ENCODE results near the gene GTSE1. TPM values are rescaled to one million over a fixed set of nuclear protein-coding genes. Genes with fewer than 3 reads are reported as not detected.
"Not testable (repeated sequence)": the region's sequence is repeated elsewhere in the genome, so short reads cannot be mapped to it uniquely, and the experiment has no call there.

The GTSE1 gene
- polyA plus RNA-seq, 2 of the 4 experiments (the other 2 are of a cell fraction): 11.5 to 25.7 TPM

DNA sequence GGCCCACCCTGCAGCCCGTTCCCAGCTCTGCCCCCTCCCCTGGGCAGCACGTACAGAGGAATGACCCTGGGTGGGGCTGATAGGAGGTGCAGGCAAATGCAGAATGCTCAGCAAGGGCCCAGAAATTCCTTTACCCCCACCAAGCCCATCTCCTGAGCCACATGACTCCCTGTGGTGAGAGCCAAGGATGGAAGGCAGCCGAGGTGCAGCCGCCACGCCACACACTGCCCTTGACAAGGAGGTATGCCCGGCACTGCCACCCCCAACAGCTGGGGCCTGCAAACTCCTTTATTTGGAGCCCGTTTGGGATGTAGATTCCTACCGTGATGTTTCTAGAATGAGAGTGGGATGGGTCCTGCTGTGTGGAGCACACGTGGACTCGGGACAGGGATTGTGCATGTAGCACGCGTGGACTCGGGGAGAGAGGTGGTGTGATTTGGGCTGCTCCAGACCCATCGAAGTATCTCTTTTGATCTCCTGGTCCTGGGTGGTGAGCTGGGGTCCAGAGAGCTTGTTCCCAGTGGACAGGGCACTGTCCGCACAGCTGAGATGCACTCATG is 12.9 kb downstream of the GTSE1 start:
- ChIA-PET POLR2A (interaction anchor here (0.6 kb wide), 1 partner anchor 238 kb away, joined by 4 read pairs; no protein-coding TSS in a partner anchor), CTCF (interaction anchor here (2.0 to 20.1 kb wide), 2 partner anchors 189 to 315 kb away, joined by 8 to 272 read pairs; no protein-coding TSS in a partner anchor)
- WGBS (ENCODE audit: missing lambda C conversion rate): 95% methylated on average over 14 of the region's 15 CpGs
- FAIRE-seq (no peak), DNase-seq (ENCODE audit: low read depth in 1 of 2, low spot score in 1 of 2) (no peak), ATAC-seq (no peak)
- H3K27ac ChIP-seq: no peak overlapping the region
- no peaks in the 10 kb centered on the region for H3K9me3 ChIP-seq
- TF ChIP-seq EHMT2 (IDR thresholded peaks at IDR 0.05; ENCODE audit: low read depth) (no peak), ESRRA (IDR thresholded peaks at IDR 0.05; ENCODE audit: borderline replicate concordance, low read length) (no peak), FOSL2 (IDR thresholded peaks at IDR 0.05) (no peak), FOSL2 (CRISPR knock-in tag; IDR thresholded peaks at IDR 0.05) (no peak)
- no peak overlapping the region for H3K4me2 ChIP-seq
- H3K4me1 ChIP-seq: no peaks in the 10 kb centered on the region
- H3K4me3 ChIP-seq: no peak overlapping the region

DNA sequence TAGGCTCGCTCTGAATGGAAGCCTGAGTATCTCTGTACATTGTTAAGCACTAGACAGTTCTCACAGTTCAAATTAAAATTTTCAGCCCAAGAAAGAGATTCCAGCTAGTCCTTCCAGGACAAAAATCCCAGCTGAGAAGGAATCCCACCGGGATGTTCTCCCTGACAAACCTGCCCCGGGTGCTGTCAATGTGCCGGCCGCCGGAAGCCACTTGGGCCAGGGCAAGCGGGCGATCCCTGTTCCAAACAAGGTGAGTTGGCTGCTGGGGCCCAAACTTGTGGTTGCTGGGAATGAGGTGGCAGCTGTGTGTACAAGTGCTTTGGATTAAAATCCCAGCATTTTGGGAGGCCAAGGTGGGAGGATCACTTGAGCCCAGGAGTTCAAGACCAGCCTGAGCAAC is 15.4 kb downstream of the GTSE1 start:
- POLR2A ChIA-PET: no interaction called here
- Histone ChIP-seq H3K4me3 (no peak overlapping the region), H3K4me2 (no peak overlapping the region), H3K4me1 (no peaks in the 10 kb centered on the region), H3K9me3 (no peaks in the 10 kb centered on the region), H3K27ac (no peak overlapping the region)
- CTCF ChIA-PET: interaction anchor here (1.0 to 20.1 kb wide), 4 partner anchors 29 to 318 kb away, joined by 3 to 272 read pairs (median 6); no protein-coding TSS in a partner anchor
- no peak for TF ChIP-seq USF2 (IDR thresholded peaks at IDR 0.05)
- TF ChIP-seq, protein P1, sequence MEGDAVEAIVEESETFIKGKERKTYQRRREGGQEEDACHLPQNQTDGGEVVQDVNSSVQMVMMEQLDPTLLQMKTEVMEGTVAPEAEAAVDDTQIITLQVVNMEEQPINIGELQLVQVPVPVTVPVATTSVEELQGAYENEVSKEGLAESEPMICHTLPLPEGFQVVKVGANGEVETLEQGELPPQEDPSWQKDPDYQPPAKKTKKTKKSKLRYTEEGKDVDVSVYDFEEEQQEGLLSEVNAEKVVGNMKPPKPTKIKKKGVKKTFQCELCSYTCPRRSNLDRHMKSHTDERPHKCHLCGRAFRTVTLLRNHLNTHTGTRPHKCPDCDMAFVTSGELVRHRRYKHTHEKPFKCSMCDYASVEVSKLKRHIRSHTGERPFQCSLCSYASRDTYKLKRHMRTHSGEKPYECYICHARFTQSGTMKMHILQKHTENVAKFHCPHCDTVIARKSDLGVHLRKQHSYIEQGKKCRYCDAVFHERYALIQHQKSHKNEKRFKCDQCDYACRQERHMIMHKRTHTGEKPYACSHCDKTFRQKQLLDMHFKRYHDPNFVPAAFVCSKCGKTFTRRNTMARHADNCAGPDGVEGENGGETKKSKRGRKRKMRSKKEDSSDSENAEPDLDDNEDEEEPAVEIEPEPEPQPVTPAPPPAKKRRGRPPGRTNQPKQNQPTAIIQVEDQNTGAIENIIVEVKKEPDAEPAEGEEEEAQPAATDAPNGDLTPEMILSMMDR (IDR thresholded peaks at IDR 0.05): no peak
- no peak for TF ChIP-seq HEYL (CRISPR knock-in tag; IDR thresholded peaks at IDR 0.05)
- TF ChIP-seq CHD2 (IDR thresholded peaks at IDR 0.05; ENCODE audit: low read length, partially characterized antibody): no peak
- no peak for TF ChIP-seq ESRRA (IDR thresholded peaks at IDR 0.05; ENCODE audit: borderline replicate concordance, low read length)
- no peak for TF ChIP-seq BHLHE40 (IDR thresholded peaks at IDR 0.05; ENCODE audit: low read depth, low read length)
- no peak for TF ChIP-seq RARB (CRISPR knock-in tag; IDR thresholded peaks at IDR 0.05)
- WGBS (ENCODE audit: missing lambda C conversion rate): 85% methylated on average over 8 of the region's 8 CpGs
- DNase-seq (ENCODE audit: low read depth in 1 of 2, low spot score in 1 of 2) (no peak), FAIRE-seq (no peak), ATAC-seq (no peak)

GRCh38 chr22:46312848-46313247 is 16.2 kb downstream of the GTSE1 start:
- H3K4me2 ChIP-seq; DNase-seq (ENCODE audit: low read depth in 1 of 2, low spot score in 1 of 2); H3K9me3 ChIP-seq; H3K27ac ChIP-seq; H3K4me3 ChIP-seq; ATAC-seq; FAIRE-seq; POLR2A ChIA-PET; H3K4me1 ChIP-seq: not testable (repeated sequence)
- CTCF ChIA-PET: interaction anchor here (0.6 to 20.1 kb wide), 12 partner anchors 10 to 319 kb away, joined by 3 to 272 read pairs (median 4); no protein-coding TSS in a partner anchor
- 88% methylated on average over 2 of the region's 2 CpGs for WGBS (ENCODE audit: missing lambda C conversion rate)

GRCh38 chr22:46315976-46316375 is 19.3 kb downstream of the GTSE1 start:
- no peaks in the 10 kb centered on the region for H3K4me1 ChIP-seq
- no peak overlapping the region for H3K4me2 ChIP-seq
- no peak overlapping the region for H3K27ac ChIP-seq
- FAIRE-seq (no peak), DNase-seq (ENCODE audit: low read depth in 1 of 2, low spot score in 1 of 2) (no peak), ATAC-seq (no peak)
- CTCF ChIA-PET: interaction anchor here (0.6 to 20.1 kb wide), 10 partner anchors 7 to 320 kb away, joined by 3 to 272 read pairs (median 6); no protein-coding TSS in a partner anchor
- no peak overlapping the region for H3K4me3 ChIP-seq
- WGBS (ENCODE audit: missing lambda C conversion rate): 91% methylated on average over 8 of the region's 12 CpGs
- POLR2A ChIA-PET: no interaction called here
- H3K9me3 ChIP-seq: no peaks in the 10 kb centered on the region
- TF ChIP-seq GATA3 (IDR thresholded peaks at IDR 0.05; ENCODE audit: borderline replicate concordance) (no peak), MAFK (IDR thresholded peaks at IDR 0.05; ENCODE audit: partially characterized antibody) (no peak), RARB (CRISPR knock-in tag; IDR thresholded peaks at IDR 0.05) (no peak), ZC3H11A (IDR thresholded peaks at IDR 0.05) (no peak), TFCP2L1 (CRISPR knock-in tag; IDR thresholded peaks at IDR 0.05) (no peak), HDAC2 (IDR thresholded peaks at IDR 0.05) (no peak), USF2 (IDR thresholded peaks at IDR 0.05) (no peak), EHF (CRISPR knock-in tag; IDR thresholded peaks at IDR 0.05) (no peak), PHF8 (IDR thresholded peaks at IDR 0.05; ENCODE audit: borderline replicate concordance, low read depth) (no peak)
- TF ChIP-seq, protein P2, sequence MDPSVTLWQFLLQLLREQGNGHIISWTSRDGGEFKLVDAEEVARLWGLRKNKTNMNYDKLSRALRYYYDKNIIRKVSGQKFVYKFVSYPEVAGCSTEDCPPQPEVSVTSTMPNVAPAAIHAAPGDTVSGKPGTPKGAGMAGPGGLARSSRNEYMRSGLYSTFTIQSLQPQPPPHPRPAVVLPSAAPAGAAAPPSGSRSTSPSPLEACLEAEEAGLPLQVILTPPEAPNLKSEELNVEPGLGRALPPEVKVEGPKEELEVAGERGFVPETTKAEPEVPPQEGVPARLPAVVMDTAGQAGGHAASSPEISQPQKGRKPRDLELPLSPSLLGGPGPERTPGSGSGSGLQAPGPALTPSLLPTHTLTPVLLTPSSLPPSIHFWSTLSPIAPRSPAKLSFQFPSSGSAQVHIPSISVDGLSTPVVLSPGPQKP (IDR thresholded peaks at IDR 0.05; ENCODE audit: low read depth, low read length): no peak
- TF ChIP-seq, protein P3, sequence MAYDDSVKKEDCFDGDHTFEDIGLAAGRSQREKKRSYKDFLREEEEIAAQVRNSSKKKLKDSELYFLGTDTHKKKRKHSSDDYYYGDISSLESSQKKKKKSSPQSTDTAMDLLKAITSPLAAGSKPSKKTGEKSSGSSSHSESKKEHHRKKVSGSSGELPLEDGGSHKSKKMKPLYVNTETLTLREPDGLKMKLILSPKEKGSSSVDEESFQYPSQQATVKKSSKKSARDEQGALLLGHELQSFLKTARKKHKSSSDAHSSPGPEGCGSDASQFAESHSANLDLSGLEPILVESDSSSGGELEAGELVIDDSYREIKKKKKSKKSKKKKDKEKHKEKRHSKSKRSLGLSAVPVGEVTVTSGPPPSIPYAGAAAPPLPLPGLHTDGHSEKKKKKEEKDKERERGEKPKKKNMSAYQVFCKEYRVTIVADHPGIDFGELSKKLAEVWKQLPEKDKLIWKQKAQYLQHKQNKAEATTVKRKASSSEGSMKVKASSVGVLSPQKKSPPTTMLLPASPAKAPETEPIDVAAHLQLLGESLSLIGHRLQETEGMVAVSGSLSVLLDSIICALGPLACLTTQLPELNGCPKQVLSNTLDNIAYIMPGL (CRISPR knock-in tag; IDR thresholded peaks at IDR 0.05; ENCODE audit: borderline replicate concordance): no peak
- TF ChIP-seq, protein P4, sequence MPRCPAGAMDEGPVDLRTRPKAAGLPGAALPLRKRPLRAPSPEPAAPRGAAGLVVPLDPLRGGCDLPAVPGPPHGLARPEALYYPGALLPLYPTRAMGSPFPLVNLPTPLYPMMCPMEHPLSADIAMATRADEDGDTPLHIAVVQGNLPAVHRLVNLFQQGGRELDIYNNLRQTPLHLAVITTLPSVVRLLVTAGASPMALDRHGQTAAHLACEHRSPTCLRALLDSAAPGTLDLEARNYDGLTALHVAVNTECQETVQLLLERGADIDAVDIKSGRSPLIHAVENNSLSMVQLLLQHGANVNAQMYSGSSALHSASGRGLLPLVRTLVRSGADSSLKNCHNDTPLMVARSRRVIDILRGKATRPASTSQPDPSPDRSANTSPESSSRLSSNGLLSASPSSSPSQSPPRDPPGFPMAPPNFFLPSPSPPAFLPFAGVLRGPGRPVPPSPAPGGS (IDR thresholded peaks at IDR 0.05): no peak
